Ectodermal cell (in vitro differentiated cells): Measurements from ENCODE around the gene CALN1.
A peak's percentile ranks its signal among the peaks of the same experiment; 100 is the strongest.
"Not testable (repeated sequence)": the region's sequence is repeated elsewhere in the genome, so short reads cannot be mapped to it uniquely, and the experiment has no call there.

Experiments
- H3K27ac ChIP-seq: 2 replicates; pipeline ENCODE4 v1.7.0; 2013; ENCODE audit warnings: mild to moderate bottlenecking, low read depth, low read length; ENCODE audit not compliant: insufficient read depth, poor library complexity, severe bottlenecking
- H3K27me3 ChIP-seq: 2 replicates; pipeline ENCODE4 v1.7.0; 2013; ENCODE audit warnings: mild to moderate bottlenecking, low read length; ENCODE audit not compliant: insufficient read depth, control insufficient read depth, poor library complexity, severe bottlenecking
- H3K36me3 ChIP-seq: one replicate; pipeline ENCODE4 v1.7.0; 2013; ENCODE audit warnings: low read length; ENCODE audit not compliant: control insufficient read depth, insufficient read depth
- H3K4me1 ChIP-seq: one replicate; pipeline ENCODE4 v1.7.0; 2013; ENCODE audit warnings: low read length; ENCODE audit not compliant: control insufficient read depth, insufficient read depth
- H3K4me3 ChIP-seq: 2 replicates; pipeline ENCODE4 v1.7.0; 2013; ENCODE audit warnings: low read depth, low read length, control low read depth; ENCODE audit not compliant: insufficient read depth
- H3K9me3 ChIP-seq: 2 replicates; pipeline ENCODE4 v1.7.0; 2013; ENCODE audit warnings: mild to moderate bottlenecking, low read length, moderate library complexity; ENCODE audit not compliant: control insufficient read depth
- WGBS, 2 experiments: methylation state at CpG; one replicate each; pipeline ENCODE4 v1.1.7; 2013; ENCODE audit warnings: missing lambda C conversion rate in 2 of 2; 5-methylcytosine and 5-hydroxymethylcytosine counted together

Gene CALN1

DNA sequence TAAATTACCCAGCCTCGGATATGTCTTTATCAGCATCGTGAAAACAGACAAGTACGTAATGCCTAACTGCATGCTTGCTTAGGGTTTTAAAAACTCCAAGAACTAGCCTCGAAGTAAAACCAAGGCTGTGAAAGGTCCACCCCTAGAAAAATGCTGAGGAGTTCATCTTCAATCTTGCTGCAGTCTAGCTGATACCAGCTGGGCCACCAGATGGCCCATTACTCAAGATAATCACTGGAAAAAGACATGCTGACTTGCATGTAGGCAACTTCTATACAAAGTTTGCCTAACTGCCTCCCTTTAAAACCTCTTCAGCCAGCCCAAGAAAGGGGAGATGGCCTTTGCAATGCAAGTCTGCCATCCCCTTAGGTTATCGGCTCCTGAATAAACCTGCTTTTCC is 666.1 kb downstream of the CALN1 start:
- WGBS, 2 experiments: 94 to 95% methylated on average over 5 of the region's 5 CpGs
- Histone ChIP-seq H3K36me3 (no peaks in the 10 kb centered on the region), H3K27ac (no peak overlapping the region), H3K27me3 (no peaks in the 10 kb centered on the region), H3K4me1 (no peaks in the 10 kb centered on the region), H3K4me3 (no peak overlapping the region), H3K9me3 (no peaks in the 10 kb centered on the region)

DNA sequence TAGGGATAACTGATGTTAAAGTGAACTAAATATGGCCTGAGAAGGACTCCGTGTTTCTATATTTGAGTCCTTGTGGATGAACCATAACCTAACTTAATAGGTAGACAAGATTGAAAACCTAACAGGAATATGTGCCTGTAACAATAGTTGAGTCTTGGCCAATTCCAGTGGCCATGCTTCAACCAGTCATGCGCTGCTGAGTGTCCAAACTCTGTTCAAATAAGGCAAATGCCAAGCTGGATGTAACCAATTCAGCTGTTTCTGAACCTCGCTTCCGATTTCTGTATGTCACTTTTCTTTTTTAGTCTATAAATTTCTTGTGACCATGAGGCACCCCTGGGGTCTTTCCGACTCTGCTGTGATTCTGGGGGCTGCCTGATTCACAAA is 672.0 kb downstream of the CALN1 start:
- H3K27me3 ChIP-seq: no peaks in the 10 kb centered on the region
- H3K4me1 ChIP-seq: peaks cover 12% of the 10 kb centered on the region
- H3K27ac ChIP-seq: no peak overlapping the region
- 69 to 72% methylated on average over 5 of the region's 5 CpGs for WGBS, 2 experiments
- H3K4me3 ChIP-seq: no peak overlapping the region
- no peaks in the 10 kb centered on the region for H3K9me3 ChIP-seq
- no peaks in the 10 kb centered on the region for H3K36me3 ChIP-seq

DNA sequence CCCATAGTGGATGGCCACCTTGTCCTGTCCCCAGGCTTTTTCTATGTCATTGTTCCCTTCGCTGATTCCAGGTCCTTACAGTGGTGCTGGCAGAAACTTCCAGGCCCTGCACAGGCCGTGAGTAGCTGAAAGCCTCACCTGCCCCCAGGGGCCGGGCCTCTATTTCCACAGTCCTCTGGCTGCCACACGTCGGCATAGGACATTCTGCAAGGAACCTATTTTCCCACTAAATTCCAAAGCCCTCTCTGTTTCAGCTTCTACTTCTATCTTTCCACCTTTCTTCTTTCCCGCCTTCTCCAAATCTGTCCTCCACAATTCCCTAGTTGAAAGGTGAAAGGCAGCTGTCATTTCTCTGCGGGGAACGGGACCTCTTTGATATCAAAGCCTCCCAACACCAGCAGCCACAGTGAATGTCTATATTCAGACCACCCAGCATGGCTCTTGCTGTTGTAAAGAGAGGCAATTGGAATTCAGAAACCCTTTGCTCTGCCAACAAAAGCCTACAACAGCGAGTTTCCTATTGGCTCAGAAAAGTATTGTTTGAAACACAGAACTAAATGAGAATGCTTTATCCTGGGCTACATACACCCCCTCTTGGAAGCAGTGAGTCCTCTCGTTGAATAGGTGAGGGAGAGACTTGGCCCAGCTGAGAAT is 672.5 kb downstream of the CALN1 start:
- no peaks in the 10 kb centered on the region for H3K9me3 ChIP-seq
- no peaks in the 10 kb centered on the region for H3K36me3 ChIP-seq
- WGBS, 2 experiments: 12 to 17% methylated on average over 10 of the region's 10 CpGs
- H3K4me1 ChIP-seq: peaks cover 12% of the 10 kb centered on the region
- H3K27me3 ChIP-seq: no peaks in the 10 kb centered on the region
- no peak overlapping the region for H3K4me3 ChIP-seq
- H3K27ac ChIP-seq: no peak overlapping the region

DNA sequence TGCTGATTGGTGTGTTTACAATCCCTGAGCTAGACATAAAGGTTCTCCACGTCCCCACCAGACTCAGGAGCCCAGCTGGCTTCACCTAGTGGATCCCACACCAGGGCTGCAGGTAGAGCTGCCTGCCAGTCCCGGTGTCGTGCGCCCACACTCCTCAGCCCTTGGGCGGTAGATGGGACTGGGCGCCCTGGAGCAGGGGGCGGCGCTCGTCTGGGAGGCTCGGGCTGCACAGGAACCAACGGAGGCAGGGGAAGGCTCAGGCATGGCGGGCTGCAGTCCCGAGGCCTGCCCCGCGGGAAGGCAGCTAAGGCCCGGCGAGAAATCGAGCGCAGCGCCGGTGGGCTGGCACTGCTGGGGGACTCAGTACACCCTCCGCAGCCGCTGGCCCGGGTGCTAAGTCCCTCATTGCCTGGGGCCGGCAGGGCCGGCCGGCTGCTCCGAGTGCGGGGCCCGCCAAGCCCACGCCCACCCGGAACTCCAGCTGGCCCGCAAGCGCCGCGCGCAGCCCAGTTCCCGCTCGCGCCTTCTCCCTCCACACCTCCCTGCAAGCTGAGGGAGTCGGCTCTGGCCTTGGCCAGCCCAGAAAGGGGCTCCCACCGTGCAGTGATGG is 674.1 kb downstream of the CALN1 start:
- WGBS, 2 experiments: 89 to 91% methylated on average over 42 of the region's 42 CpGs
- H3K4me1 ChIP-seq: peaks cover 12% of the 10 kb centered on the region
- not testable (repeated sequence) for H3K4me3 ChIP-seq, H3K27ac ChIP-seq, H3K27me3 ChIP-seq, H3K36me3 ChIP-seq, H3K9me3 ChIP-seq

DNA sequence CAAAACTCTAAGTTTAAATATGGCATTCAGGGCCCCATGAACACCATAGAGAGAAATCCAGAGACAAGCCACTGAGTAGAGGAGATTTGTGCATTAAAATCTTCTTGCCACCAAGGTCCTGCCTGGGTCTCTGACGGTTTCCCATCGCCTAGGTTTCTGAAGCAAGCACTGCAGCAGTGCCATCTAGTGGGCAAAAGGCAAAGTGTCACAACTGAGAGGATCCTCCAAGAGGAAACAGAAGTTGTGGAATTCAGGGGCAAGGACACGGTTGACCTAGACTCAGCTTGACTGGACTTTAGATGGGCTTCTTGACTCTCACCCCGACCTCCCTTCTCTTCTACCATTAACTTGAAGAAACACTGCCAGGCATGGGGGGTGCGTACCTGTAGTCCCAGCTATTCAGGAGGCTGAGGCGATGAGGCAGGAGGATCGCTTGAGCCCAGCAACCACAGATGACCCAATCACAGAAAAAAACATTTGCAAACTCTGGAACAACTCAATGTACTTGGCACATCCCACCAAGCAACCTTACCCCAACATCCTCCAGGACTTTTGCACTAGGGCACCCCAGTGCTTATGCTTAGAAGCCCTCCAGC is 676.1 kb downstream of the CALN1 start:
- H3K4me3 ChIP-seq: no peak overlapping the region
- H3K4me1 ChIP-seq: peaks cover 12% of the 10 kb centered on the region
- H3K36me3 ChIP-seq: no peaks in the 10 kb centered on the region
- H3K9me3 ChIP-seq: no peaks in the 10 kb centered on the region
- 44 to 45% methylated on average over 7 of the region's 7 CpGs for WGBS, 2 experiments
- H3K27me3 ChIP-seq: no peaks in the 10 kb centered on the region
- no peak overlapping the region for H3K27ac ChIP-seq

DNA sequence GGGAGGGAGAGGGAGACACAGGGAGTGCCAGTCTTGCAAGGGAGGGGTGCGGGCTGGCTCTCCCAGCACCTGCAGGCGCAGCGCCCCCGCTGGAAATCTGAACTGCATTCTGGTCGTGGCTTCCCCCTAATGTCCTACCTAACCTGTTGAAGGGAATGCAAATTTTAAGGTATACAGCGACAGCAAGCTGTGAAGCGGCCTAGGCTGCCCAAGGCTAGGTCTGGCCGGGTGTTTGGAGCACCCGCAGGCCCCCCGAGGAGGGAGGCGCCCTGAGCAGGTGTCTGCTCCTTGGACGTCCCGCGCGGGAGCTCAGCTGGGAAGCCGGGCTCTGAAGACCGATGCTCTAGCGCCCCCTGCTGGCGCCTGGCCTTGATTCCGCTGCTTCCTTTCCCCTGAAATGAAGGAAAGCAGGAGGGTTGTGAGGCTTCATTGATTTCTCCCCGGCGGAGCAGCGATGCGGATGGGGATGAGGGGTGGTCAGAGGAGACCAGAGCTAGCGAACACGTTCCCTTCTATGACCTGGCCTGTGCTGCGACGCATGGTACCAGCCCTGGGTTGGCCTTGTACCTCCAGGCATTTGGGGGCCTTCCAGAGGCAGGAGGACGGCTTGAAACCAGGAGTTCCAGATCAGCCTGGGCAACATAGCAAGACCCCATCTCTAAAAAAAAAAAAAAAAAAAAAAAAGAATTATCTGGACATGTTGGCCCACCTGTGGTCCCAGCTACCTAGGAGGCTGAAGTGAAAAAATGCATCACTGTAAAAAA is 678.8 kb downstream of the CALN1 start:
- Histone ChIP-seq H3K4me3 (peak overlapping the region; percentile 26), H3K4me1 (no peaks in the 10 kb centered on the region), H3K36me3 (no peaks in the 10 kb centered on the region), H3K27ac (no peak overlapping the region), H3K27me3 (no peaks in the 10 kb centered on the region), H3K9me3 (no peaks in the 10 kb centered on the region)
- 11% methylated on average over 29 of the region's 29 CpGs for WGBS, 2 experiments

DNA sequence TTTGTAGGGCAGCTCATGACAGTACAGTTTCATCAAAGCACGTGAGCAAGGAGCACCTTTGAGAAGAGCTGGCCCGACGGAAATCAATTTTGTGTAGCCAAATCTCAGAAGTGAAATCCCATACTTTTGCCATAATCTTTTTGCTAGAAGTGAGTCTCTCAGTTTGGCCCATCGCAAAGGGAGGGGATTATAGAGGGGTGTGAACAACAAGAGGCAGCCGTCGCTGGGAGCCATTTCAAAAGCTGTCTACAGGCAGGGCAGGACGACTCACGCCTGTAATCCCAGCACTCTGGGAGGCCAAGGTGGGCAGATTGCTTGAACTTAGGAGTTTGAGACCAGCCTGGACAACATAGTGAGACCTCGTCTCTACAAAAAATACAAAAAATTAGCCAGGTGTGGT is 680.4 kb downstream of the CALN1 start:
- Histone ChIP-seq H3K4me3 (no peak overlapping the region), H3K36me3 (no peaks in the 10 kb centered on the region), H3K9me3 (no peaks in the 10 kb centered on the region), H3K4me1 (no peaks in the 10 kb centered on the region), H3K27ac (no peak overlapping the region), H3K27me3 (no peaks in the 10 kb centered on the region)
- WGBS, 2 experiments: 94 to 95% methylated on average over 9 of the region's 9 CpGs
